HG03103 (cell line): ENCODE measurements around the gene HMX3.
"Not testable (repeated sequence)": the region's sequence is repeated elsewhere in the genome, so short reads cannot be mapped to it uniquely, and the experiment has no call there.

Source experiments
- ATAC-seq: cut with Tn5 transposase; IDR thresholded peaks from one replicate; pipeline ENCODE4 v1.9.1; 2021; ENCODE audit warnings: low read depth; ENCODE audit not compliant: unreplicated experiment

The HMX3 gene

DNA sequence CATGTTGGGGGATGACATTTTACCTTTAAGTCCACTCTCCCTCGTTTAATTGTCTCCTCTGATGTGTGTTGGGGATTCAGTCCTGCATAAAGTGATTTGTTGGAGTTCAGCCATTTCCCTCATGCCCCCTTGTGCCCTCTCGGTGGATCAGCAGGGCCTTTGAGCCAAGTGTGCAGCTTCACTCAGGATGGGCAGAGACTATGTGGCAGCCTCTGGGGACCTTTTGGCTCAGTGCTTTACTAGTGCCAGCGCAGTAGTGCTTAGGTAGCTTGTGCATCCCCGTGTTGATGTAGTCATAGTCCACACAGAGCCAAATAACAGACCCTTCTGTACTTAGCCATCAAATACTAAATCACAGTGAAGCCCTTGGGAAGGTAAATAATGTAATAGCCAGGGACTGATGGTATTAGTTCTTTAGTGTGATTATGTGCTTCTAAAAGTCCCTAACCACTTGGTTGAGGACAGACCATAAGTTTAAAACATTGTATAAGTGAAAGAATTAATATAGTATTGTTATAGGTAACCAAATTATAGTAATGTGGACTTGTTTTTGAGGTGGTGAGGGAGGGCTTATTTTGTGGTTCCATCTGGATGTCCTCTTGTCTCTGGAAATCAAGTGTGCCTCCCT is 29.8 kb downstream of the HMX3 start:
- no peak for ATAC-seq

DNA sequence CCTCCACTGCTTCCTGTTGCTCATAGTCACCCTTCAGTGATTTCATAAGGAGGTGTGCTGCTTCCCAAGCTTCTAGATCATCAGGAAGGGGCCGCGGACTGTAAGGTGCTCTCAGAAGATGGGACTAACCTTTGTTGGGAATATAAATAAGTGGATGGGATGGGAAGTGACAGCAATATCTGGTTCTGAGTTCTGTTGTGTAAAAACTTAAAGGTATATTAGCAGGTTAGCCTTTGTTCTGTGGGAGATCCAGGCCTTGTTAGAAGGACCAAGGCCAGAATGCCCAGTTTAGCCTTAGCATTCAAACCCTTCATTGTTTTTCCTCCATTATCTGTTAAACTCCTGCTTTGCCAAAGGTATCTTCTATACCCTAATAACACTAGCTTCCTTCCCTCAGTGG is 30.8 kb downstream of the HMX3 start:
- no peak for ATAC-seq

DNA sequence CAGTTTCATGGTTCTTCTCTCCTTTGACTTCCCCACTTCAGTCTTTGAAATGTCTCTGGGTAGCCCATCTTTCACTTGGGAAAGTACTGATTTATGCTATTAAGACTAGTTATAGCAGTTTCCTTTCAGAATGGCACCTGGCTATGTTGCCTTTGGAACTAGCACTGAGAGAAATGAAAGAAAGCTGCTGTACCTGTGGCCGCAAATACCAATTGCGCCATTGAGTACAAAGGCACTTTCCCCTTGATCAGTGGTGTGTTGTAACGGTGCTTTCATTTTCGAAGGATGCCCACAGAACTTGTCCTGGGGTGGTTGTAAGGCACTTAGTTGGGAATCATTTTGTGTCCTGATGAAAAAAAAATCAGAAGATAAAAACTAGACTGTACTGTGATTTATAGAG is 35.2 kb downstream of the HMX3 start:
- no peak for ATAC-seq

DNA sequence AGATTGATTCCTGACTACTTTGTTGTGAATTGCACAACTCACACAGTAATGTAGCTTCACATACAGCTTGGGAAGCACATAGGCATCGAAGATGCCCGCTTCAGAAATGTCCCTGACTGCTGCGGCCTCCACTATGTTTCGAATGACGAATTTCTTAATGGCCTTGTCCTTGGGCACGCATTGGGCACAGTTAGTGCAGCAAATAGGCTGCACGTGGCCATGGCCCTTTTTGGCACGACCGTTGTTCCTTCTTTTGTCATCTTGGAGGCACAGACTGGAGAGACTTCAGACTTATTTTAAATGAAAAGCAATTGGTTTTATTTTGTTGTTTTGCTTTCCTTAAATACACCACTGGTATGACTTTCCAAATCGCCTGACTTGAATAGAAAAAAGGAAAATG is 35.8 kb downstream of the HMX3 start:
- ATAC-seq: not testable (repeated sequence)

DNA sequence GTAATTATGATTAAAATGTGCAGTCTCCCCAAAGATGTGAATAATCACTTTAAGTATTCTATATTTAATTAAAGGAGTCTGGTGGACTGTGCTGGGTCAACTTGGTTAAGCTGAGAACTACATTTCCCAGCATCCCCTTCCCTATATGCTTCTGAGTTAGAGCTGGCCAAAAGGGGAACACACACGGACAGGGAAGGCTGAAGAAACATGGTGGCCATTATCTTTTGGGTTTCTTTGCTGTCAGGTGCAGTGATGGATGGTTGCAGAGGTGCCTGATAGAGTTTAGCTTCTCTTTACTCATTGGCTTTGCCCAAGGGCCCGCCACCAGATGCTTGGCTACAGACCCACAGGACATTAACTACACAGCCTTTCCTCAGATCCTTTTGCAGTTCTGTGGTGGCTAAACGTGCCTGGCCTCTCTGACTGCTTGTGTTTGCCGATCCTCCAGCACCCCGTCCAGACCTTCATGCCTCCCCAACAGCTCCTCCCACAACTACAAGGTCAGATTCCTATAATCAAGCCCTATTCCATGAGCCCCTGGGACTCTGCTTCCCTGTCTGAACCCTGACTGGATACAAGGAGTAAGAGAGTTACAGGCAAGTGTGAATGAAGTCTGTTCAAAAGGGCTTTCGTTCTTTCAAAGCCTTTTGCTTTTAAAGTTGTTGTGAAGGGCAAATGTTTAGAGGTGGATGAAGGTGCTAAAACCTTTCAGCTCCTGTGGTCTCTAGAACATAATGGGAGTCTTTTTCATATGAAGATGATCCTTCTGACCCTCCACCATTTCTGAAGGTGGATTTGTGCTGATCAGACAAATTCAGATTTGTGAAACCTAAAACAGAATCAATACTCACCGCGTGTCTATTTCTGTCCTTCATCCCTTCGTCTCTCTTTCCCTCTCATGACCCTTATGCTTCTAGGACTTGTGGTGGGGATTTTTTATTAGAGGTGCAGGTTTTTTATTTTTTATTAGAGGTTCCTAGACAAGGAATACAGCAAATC is 39.9 kb downstream of the HMX3 start:
- no peak for ATAC-seq

DNA sequence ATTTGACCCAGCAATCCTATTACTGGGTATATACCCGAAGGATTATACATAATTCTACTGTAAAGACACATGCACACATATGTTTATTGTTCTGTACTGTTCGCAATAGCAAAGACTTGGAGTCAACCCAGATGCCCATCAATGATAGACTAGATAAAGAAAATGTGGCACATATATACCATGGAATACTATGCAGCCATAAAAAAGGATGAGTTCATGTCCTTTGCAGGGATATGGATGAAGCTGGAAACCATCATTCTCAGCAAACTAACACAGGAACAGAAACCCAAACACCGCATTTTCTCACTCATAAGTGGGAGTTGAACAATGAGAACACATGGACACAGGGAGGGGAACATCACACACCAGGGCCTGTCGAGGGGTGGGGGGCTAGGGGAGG is 42.6 kb downstream of the HMX3 start:
- not testable (repeated sequence) for ATAC-seq

DNA sequence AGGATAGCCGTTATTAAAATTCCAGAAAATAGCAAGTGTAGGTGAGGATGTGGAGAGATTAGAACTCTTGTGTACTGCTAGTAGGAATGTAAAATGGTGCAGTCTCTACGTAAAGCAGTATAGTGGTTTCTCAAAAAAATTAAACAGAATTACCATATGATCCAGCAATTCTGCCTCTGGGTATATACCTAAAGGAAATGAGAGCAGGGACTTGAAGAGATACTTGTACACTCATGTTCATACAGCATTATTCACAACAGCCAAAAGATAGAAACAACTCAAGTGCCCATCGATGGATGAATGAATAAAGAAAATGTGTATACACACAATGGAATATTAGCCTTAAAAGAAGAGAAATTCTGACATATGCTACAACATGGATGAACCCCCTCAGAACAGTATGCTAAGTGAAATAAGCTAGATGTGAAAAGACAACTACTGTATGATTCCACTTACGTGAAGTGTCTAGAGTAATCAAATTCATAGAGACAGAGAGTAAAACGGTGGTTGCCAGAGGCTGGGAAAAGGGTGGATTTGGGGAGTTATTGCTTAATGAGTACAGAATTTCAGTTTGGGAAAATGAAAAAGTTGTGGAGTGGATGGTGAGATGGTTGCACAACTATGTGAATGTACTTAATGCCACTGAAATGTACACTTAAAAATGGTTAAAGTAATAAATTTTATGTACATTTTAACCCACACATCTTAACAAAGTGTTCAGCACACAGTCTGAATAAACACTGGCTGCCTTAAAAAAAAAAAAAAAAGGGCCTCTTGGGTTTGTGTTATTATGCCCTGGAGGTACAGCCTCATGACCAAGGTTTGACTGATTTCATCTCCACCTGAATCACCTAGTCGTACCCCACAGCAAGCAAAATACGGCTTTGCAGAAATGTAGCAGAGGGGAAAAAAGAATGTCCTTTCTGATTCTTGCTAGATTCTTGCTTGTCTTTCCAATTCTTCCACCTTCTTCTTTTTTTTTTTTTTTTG is 44.6 kb downstream of the HMX3 start:
- no peak for ATAC-seq

DNA sequence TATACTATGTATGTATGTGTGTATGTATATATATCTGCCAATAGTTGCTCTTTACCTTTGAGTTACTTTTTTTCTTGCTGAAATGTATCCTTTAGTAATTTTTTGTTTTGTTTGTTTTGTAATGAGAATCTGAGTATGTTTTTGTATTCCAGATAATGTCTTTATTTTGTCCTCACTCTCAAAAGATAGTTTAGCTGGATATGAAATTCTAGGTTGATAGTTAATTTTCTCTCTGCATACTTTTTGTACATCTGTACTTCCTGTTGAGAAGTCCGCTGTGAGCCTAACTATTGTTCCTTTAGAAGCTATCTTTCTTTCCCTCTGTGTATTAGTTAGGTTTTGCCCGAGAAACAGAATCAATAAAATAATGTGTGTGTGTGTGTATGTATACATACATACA is 48.0 kb downstream of the HMX3 start:
- no peak for ATAC-seq

DNA sequence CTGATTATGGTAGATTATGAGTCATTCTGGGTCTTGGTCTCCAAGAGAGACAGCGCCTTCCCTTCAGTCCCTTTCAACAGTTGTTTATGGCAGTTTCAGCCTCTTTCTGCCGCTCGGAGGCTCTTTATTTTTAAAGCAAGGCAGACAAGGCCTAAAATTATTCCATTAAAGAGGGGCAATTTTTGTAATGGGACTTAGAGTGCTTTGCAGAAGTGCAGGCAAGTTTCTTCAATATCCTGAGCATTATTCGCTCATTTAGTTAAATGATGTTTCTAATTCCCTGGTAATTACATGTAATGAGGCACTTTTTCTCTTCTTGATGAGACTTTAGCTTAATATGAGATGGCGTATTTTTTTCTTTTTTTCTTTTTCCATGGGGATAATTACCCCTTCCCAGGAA is 52.0 kb downstream of the HMX3 start:
- no peak for ATAC-seq
